Jurkat, Clone E6-1 (cell line): ENCODE data around the gene RAD23A.
"Not testable (repeated sequence)": the region's sequence is repeated elsewhere in the genome, so short reads cannot be mapped to it uniquely, and the experiment has no call there.

Source experiments
- DNase-seq: peaks from one replicate; pipeline ENCODE4 v3.0.0-alpha.2; 2011; ENCODE audit warnings: low read depth, low spot score
- H3K4me3 ChIP-seq: 2 replicates; pipeline ENCODE4 v1.5.1; 2011; ENCODE audit warnings: mild to moderate bottlenecking, low read length, control low read depth, moderate library complexity

Gene RAD23A

DNA sequence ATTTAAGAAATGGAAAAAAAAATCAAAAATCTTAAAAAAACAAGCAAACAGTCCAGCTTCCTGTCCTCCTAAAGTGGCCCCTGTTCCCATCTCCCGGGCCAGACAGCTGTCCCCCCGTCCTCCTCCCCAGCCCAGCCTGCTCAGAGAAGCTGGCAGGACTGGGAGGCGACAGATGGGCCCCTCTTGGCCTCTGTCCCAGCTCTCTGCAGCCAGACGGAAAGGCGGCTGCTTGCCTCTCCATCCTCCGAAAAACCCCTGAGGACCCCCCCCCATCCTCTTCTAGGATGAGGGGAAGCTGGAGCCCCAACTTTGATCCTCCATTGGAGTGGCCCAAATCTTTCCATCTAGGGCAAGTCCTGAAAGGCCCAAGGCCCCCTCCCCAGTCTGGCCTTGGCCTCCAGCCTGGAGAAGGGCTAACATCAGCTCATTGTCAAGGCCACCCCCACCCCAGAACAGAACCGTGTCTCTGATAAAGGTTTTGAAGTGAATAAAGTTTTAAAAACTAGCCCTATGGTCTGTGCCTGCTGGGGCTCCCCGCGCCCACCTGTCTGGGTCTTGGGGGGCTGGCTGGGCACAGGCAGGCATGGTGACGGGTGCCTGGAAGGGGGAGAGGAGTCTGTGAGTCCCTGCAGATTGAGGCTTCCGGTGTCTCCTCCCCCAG is 7.6 kb downstream of the RAD23A start:
- no peak overlapping the region for H3K4me3 ChIP-seq
- DNase-seq, result no peak

DNA sequence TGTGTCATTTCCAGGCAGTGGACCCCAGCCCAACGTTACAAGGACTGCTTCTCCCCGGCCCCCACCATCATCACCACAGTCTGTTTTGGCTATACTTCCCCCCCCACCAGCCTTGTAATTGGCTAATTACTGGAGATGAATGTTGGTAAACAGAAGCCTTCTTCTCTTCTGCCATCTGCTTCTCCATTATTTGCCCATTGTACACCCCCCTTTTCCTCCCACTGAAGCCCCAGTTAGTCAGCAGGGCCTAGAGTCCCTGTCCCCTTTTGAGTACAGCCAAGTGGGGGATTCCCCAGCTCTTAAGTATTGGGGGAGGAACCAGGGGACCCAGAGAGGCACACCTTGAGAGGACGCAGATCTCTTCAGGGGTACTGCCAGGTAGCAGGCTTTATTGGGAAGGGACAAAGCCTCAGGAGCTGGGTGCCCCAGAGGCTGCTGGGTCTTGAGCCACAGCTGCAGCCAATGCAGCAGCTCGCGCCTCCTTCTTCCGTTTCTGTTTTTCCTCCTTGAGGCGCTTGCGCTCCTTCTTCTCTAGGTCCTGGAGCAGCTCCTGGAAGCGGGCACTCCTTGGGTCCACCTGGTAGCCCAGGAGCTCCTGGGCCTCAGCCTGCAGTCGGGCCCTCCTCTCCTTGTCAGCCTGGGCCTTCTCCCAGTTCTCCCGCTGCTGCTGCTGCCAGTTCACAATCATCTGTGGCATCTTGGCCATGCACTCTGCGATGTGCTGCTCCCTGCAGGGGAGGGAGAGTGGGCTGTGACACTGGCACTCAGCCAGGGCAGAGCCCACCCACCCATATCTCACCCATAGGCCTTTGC is 8.3 kb downstream of the RAD23A start:
- H3K4me3 ChIP-seq, result no peak overlapping the region
- DNase-seq, result no peak

DNA sequence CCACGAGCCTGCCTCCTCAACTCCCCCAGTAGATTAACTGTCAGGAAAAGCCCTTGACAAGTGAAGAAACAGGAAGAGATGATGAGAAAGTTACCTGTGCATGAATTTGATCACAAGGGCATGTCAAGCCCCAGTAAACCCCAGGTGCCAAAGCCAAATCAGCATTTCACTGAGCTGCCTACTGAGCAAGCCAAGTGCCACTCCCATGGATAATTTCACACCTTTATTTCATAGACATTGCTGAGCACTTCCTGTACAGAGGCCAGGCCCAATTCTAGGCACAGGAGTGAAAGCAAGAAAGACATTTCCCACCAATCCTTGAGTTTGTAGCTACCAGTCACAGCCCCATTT is 8.9 kb downstream of the RAD23A start:
- no peak overlapping the region for H3K4me3 ChIP-seq
- no peak for DNase-seq

DNA sequence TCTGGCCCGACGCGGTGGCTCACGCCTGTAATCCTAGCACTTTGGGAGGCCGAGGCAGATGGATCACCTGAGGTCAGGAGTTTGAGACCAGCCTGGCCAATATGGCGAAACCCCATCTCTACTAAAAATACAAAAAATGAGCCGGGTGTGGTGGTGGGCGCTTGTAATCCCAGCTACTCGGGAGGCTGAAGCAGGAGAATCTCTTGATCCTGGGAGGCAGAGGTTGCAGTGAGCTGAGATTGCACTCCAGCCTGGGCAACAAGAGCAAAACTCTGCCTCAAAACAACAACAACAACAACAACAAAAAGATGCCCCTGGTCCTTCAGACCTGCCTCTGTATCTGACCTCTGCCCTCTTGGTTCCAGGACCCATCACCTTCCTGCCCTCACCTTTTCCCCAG is 9.9 kb downstream of the RAD23A start:
- peak overlapping the region; percentile 96 for H3K4me3 ChIP-seq
- DNase-seq, result not testable (repeated sequence)

DNA sequence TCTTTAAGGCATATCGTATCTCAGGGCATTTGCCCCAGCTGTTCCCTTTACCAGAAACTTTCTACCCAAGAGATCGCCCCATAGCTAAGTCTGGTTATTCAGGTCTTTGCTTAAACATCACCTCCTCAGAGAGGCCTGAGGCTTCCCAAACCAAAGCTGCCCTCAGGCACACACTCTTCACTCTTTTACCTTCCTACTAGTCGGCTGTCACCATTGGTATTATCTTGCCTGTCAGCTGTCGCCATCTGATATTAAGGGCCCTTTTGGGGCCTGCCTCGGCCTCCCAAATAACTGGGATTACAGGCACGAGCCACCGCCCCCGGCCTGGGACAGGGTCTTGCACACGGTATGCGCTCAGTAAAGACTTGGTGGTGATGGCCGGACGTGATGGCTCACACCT is 10.3 kb downstream of the RAD23A start:
- H3K4me3 ChIP-seq, result peak overlapping the region; percentile 96
- DNase-seq, result no peak

DNA sequence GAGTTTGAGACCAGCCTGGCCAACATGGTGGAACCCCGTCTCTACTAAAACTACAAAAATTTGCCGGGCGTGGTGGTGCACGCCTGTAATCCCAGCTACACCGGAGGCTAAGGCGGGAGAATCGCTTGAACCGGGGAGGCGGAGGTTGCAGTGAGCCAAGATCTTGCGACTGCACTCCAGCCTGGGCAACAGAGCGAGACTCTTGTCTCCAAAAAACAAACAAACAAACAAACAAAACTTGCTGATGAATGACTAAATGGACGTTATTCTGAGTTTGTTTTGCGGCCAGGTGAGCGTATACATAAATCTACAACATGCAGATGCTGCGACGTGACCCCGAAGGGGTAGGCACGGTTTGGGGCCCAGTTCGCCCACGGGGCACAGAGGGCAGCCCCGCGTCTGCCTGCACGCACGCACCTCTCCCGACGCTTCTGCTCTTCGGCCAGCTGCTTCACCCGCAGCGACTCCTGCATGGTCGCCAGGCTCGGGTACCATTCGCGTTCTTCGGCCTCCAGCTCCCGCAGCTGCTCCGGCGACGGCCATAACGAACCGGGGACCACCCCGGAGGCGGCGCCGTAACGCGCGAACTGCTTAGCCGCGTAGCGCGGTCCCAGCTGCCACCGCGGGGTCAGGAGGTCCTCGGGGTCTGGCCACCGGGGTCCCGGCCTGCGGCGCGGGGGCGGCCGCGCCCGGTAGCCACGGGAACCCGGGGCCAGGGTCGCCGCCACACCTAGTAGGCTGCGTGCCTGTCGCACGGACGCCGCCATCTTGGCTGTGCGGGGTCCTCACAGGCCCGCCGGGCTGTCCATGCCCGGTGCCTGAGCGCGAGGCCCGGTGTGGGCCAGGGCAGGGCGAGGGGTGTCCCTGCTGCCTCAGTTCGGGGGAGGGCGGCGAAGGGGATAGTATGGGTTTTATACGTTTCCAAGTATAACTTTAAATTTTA is 11.1 kb downstream of the RAD23A start, which contains the start of gene GADD45GIP1:
TSS of gene GADD45GIP1 (minus strand) at position 778 of the 943 bp plus-strand sequence. CDS start at position 767, 11 bp downstream.
- DNase-seq, result peak; percentile 67
- H3K4me3 ChIP-seq, result peak within 1 kb of the TSS; percentile 96

DNA sequence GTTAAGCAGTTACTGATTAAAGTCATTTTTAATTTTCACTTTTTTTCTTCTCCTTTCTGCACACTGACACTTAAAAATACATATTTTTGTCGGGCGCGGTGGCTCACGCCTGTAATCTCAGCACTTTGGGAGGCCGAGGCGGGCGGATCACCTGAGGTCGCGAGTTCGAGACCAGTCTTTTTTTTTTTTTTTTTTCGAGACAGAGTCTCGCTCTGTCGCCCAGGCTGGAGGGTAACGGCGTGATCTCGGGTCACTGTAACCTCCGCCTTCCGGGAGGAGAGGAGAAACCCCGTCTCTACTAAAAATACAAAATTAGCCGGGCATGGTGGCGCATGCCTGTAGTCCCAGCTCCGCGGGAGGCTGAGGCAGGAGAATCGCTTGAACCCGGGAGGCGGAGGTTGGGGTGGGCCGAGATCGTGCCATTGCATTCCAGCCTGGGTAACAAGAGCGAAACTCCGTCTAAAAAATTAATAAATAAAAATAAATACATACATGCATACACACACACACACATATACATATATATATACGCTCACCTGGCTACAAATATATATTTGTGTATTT is 11.8 kb downstream of the RAD23A start:
- peak overlapping the region; percentile 96 for H3K4me3 ChIP-seq
- DNase-seq, result not testable (repeated sequence)

DNA sequence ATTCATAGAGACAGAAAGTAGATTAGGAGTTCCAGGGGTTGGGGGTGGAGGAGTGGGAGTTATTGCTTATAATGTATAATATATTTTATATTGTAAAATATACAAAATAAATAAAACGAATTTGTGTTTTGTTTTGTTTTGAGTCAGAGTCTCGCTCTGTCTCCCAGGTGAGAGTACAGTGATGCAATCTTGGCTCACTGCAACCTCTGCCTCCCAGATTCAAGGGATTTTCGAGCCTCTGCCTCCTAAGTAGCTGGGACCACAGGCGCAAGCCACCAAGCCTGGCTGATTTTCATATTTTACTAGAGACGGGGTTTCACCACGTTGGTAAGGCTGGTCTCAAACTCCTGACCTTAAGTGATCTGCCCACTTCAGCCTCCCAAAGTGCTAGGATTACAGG is 13.8 kb downstream of the RAD23A start:
- DNase-seq, result no peak
- no peak overlapping the region for H3K4me3 ChIP-seq

DNA sequence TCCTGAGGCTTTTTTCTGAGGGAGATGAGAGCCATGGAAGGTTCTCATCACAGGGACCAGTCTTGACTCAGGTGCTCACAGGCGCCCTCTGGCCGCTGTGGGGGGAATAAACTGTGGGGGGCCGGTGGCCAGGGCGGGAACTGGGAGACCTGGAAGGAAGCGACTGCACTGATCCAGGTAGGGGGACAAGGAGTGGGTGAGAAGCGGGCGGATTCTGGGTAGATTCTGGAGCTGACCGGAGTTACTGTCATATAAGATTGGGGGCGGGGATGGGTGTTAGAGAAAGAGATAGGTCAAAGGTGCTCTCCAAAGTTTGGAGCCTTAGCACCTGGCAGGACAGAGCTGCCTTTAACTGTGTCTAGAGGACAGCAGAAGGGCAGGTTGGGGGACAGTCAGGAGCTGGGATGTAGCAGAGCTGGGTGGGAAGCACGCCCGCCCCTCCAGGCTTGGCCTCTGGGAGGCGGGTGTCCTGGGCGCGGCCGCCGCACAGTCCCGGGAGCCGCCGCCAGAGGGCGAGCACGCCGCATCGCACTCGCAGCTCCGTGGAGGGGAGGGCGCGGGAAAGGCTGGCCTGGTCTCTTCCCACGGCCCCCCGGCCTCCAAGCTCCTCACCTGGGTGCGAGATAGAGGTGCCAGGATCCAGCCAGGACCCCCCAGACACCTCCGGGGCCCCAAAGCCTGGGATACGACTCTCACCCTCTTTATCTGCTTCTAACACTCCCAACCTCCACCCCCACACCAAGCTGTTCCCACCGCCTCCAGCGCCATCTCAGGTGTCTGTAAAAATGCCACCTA is 19.6 kb downstream of the RAD23A start:
- peak; percentile 69 for DNase-seq
- peak overlapping the region; percentile 67 for H3K4me3 ChIP-seq

DNA sequence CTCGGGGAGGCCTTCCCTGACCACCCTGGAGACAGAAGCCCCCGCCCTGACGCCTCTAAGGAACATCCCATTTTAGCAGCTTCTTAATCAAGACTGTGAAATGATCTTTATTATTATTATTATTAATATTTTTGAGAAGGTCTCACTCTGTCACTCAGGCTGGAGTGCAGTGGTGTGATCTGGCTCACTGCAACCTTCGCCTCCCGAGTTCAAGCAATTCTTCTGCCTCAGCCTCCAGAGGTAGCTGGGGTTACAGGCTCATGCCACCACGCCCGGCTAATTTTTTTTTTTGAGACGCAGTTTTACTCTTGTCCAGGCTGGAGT is 20.1 kb downstream of the RAD23A start:
- no peak for DNase-seq
- H3K4me3 ChIP-seq, result peak overlapping the region; percentile 67

DNA sequence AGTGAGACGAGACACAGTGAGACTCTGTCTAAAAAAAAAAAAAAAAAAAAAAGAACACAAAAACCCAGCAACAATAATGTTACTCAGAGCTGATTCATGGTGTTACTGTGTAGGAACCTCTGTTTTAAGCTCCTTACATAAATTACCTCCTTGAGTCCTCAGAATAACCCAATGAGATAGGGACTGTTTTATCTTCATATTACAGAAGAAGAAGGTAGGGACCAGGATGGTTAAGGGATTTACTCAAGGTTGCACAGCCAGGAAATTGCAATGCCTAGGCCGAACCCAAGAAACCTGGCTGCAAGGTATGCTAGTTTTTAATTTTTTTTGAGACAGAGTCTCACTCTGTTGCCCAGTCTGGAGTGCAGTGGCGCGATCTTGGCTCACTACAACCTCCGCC is 22.2 kb downstream of the RAD23A start:
- DNase-seq, result no peak

DNA sequence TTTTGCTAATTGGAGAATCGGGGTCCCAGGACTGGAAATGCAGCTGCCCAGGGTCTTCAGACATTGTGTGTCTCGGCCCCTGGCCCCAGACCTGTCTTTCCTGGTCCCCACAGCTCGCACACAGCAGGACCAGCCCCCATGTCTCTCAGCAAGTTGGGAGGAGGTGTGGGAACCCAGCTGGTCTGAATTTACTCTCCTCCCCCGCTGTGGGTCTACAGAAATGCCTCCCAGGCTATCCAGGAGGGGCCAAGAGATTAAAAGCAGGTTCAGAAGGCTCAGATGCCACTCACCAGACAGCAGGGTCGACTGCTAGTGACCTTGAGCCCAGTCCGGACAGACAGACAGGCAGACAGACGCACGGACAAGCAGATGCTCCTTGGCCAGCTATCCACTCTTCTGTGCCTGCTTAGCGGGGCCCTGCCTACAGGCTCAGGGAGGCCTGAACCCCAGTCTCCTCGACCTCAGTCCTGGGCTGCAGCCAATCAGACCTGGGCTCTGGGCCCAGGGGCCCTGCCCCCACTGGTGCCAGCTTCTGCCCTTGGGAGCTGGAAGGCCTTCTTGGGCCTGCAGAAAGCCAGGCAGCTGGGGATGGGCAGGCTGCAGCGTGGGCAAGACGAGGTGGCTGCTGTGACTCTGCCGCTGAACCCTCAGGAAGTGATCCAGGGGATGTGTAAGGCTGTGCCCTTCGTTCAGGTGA is 23.8 kb downstream of the RAD23A start, which contains the start of gene DAND5:
TSS of gene DAND5 (plus strand) at position 285 of the 697 bp plus-strand sequence. CDS start at position 370, 85 bp downstream.
- no peak within 1 kb of the TSS for H3K4me3 ChIP-seq
- DNase-seq, result no peak

More for the DNA sequence above, 22.2 kb downstream of the RAD23A start:
- no peak overlapping the region for H3K4me3 ChIP-seq

DNA sequence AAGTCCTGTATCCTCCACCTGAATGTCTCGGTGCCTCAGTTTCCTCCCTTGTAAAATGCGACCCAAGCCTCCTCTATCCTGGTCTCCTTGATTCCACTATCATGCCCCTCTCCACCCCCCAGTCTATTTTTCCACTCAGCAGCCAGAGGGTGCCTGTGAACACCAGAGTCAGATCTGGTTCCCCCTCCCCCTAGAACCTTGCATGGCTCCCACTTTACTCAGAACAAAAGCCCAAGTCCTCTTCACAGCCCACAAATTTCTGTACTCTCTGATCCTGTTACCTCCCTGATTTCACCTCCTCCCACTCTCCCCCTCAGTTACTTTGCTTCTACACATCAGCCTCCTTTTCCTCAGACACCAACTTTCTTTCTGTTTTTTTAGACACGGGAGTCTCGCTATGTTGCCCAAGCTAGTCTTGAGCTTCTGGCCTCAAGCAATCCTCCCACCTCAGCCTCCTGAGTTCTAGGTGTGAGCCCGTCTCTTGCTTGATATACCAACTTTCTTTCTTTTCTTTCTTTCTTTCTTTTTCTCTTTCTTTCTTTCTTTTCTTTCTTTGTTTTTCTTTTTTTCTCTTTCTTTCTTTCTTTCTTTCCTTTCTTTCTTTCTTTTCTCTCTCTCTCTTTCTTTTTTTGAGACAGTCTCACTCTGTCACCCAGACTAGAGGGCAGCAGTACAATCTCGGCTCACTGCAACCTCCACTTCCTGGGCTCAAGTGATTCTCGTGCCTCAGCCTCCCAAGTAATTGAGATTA is 24.6 kb downstream of the RAD23A start:
- no peak overlapping the region for H3K4me3 ChIP-seq
- DNase-seq, result no peak

DNA sequence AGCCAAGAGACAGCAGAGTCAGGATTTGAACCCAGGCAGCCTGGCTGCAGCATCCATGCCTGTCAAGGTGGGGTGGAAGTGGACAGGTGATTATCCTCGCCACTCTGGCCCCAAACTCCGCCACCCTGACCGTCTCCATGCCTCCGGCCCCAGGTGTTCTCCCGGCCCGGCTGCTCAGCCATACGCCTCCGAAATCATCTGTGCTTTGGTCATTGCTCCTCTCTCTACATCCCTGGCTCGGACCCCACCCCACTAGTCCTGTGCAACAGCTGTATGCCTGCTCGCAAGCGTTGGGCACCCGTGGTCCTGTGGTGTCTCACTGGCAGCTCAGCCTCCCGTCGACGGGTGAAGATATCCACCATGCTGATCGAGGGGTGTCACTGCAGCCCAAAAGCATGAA is 27.6 kb downstream of the RAD23A start:
- no peak overlapping the region for H3K4me3 ChIP-seq
- no peak for DNase-seq

DNA sequence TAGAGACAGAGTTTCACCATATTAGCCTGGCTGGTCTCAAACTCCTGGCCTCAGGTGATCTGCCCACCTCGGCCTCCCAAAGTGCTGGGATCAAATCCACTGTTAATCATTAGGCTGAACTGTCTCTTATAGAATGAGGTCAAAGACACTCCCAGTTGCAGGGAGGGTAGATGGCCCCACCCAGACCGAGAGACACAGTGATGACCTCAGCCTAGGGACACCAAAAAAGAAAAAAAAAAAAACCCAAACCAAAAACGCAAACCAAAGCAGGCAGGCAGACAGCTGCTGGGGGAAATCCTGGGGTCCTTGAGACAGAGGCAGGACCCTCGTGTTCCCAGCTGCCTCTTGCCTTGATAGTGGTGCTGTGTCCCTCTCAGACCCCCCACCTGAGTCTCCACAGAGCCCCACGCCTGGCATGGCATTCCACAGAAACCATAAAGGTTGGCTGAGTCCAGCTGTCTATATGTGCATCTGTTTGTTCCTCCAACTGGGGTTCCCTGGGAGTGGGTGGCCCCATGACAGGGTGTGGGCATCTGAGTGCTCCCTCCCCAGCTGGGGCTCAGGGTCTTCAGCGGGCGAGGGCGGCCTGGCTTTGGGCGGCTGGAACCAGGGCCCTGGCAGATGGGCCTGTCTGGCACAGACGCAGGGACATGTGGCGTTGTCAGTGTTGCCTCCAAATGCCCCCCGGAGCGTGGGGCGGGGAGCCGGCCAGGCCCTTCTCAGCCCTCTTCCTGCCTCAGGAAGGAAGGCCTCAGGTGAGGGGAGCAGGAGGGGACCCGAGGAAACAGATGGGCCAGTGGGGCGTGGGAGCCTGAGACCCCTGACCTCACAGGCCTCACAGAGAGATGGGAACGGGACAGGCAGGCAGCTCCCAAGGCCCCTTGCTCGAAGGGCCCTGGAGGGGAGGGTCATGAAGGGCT is 28.9 kb downstream of the RAD23A start:
- H3K4me3 ChIP-seq, result no peak overlapping the region

DNA sequence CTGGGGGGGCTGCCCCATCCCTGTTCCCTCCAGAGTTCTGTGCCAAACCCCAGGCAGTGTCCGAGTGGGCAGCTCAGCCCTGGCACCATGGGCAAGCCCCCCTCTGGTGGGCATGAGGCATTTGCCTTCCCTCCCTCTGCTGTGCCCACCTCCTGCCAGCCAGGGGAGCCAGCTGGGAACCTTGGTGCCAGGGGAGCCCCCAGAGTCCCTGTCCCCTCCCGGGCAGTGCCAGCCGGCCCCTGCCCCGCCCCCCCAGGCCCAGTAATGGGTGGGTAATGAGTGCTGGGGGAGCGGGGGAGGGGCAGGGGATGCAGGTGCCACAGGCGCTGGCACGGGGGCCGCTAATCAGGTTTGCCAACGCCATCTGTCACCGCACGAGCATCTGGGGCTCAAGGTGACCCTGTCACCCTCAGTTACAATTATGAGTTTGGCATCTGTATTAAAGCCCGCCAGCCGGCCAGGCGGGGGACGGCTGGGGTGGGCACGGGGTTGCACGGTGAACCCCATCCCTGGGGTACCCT is 29.6 kb downstream of the RAD23A start:
- no peak for DNase-seq
- no peak overlapping the region for H3K4me3 ChIP-seq

More for the DNA sequence above, 28.9 kb downstream of the RAD23A start:
- DNase-seq, result no peak
